Calu3 (cell line): ENCODE measurements around the gene HNRNPA0. TPM values are rescaled to one million over a fixed set of nuclear protein-coding genes. Genes with fewer than 3 reads are reported as not detected.

ENCODE experiments used
- BruUV-seq: library from RNA; stranded (reverse); fragments of 400-500 nt; replicated peaks from 2 replicates; lab custom pipeline; 2021; lab: Mats Ljungman, UMichigan
- CTCF ChIA-PET: fragments of 300-600 bp; sonication (Branson Sonifier 250); formaldehyde crosslinking; loops from one replicate; lab custom pipeline; 2022; ENCODE audit warnings: antibody characterized with exemption; lab: Charles Lee
- DNase-seq: peaks from one replicate; pipeline ENCODE4 v3.0.0; 2022
- H3K27ac Mint-ChIP-seq: one replicate; pipeline ENCODE4 v1.8.0; 2022; ENCODE audit warnings: mixed read lengths; ENCODE audit not compliant: unreplicated experiment
- H3K27me3 Mint-ChIP-seq: one replicate; pipeline ENCODE4 v1.8.0; 2022; ENCODE audit warnings: mixed read lengths; ENCODE audit not compliant: unreplicated experiment
- H3K36me3 Mint-ChIP-seq: one replicate; pipeline ENCODE4 v1.8.0; 2022; ENCODE audit warnings: mild to moderate bottlenecking, moderate library complexity, mixed read lengths; ENCODE audit not compliant: insufficient read depth, unreplicated experiment
- H3K4me1 Mint-ChIP-seq: one replicate; pipeline ENCODE4 v1.8.0; 2022; ENCODE audit warnings: mild to moderate bottlenecking, low read depth, mixed read lengths; ENCODE audit not compliant: unreplicated experiment
- H3K4me3 Mint-ChIP-seq: one replicate; pipeline ENCODE4 v1.8.0; 2022; ENCODE audit warnings: mild to moderate bottlenecking, low read depth, moderate library complexity, mixed read lengths; ENCODE audit not compliant: unreplicated experiment
- H3K9me3 Mint-ChIP-seq: one replicate; pipeline ENCODE4 v1.8.0; 2022; ENCODE audit warnings: low read depth, mixed read lengths; ENCODE audit not compliant: unreplicated experiment
- intact Hi-C: fragments of 100-400 bp; cut with micrococcal nuclease; formaldehyde crosslinking; loops from one replicate; pipeline ENCODE4 v1.10.0; 2022; ENCODE audit not compliant: unreplicated experiment
- total RNA-seq: library from RNA; stranded (reverse); gene quantifications from 2 replicates; pipeline ENCODE4 v1.2.3, GENCODE V29; 2022
- TF ChIP-seq, protein P1 (sequence below): fragments of 200-600 bp; IDR thresholded peaks from one replicate; pipeline ENCODE4 v1.8.0; 2022; ENCODE audit warnings: antibody characterized with exemption; ENCODE audit not compliant: unreplicated experiment

HNRNPA0 gene
- total RNA-seq, 1 experiment from 2014 or later, result 42.3 TPM

DNA sequence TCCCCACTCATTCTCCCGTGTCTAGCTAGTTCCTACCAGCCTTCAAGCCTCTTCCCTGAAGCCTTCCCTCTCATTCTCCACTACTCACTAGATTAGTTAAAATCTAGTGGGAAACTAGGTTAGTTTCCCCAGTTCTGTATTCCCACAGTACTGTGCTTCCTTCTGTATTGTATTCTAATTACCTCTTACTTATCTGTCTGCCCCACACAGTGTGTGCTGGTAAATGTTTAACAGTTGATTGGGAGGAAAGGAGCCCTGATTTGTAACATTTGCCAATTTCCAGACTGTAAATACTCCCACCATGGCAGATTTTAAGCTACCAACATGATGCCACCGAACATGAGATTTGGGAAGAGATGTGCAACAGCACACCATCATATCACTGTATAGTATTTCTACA is 26.5 kb downstream of the HNRNPA0 start:
- Mint-ChIP-seq H3K36me3 (no peaks in the 10 kb centered on the region), H3K4me3 (no peak overlapping the region), H3K27ac (no peak overlapping the region), H3K27me3 (no peaks in the 10 kb centered on the region), H3K9me3 (no peaks in the 10 kb centered on the region), H3K4me1 (no peaks in the 10 kb centered on the region)
- intact Hi-C loops, result no loop called here
- CTCF ChIA-PET, result interaction anchor here (1.3 to 2.5 kb wide), 4 partner anchors 8 to 98 kb away, joined by 4 to 18 read pairs (median 6); no protein-coding TSS in a partner anchor
- BruUV-seq, result no TSS peak
- no peak for DNase-seq
- TF ChIP-seq, protein P1, sequence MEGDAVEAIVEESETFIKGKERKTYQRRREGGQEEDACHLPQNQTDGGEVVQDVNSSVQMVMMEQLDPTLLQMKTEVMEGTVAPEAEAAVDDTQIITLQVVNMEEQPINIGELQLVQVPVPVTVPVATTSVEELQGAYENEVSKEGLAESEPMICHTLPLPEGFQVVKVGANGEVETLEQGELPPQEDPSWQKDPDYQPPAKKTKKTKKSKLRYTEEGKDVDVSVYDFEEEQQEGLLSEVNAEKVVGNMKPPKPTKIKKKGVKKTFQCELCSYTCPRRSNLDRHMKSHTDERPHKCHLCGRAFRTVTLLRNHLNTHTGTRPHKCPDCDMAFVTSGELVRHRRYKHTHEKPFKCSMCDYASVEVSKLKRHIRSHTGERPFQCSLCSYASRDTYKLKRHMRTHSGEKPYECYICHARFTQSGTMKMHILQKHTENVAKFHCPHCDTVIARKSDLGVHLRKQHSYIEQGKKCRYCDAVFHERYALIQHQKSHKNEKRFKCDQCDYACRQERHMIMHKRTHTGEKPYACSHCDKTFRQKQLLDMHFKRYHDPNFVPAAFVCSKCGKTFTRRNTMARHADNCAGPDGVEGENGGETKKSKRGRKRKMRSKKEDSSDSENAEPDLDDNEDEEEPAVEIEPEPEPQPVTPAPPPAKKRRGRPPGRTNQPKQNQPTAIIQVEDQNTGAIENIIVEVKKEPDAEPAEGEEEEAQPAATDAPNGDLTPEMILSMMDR, result no peak

DNA sequence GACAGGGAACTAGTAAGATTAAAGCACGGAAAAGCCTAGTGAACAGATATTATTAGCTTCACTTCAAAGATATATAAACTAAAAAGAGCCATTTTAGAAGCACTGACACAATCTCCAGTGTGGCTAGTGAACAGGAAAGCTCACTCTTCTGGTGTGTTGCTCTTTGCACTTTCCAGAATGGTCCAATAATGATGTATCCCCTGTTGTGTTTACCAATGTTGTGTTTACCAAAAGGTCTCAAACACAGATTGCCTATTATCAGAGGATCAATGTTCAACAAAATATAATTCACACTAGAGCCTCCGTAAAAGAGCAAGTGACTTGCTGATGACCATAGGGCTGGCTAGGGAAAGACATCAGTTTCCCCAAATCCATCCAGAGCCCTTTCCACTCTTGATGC is 29.9 kb downstream of the HNRNPA0 start:
- intact Hi-C loops, result no loop called here
- peaks cover 3% of the 10 kb centered on the region for H3K9me3 Mint-ChIP-seq
- no peak overlapping the region for H3K4me3 Mint-ChIP-seq
- no TSS peak for BruUV-seq
- no peaks in the 10 kb centered on the region for H3K27me3 Mint-ChIP-seq
- TF ChIP-seq, protein P1, result no peak
- DNase-seq, result no peak
- CTCF ChIA-PET, result no interaction called here
- peaks cover 6% of the 10 kb centered on the region for H3K36me3 Mint-ChIP-seq
- H3K4me1 Mint-ChIP-seq, result peaks cover 19% of the 10 kb centered on the region
- H3K27ac Mint-ChIP-seq, result no peak overlapping the region

DNA sequence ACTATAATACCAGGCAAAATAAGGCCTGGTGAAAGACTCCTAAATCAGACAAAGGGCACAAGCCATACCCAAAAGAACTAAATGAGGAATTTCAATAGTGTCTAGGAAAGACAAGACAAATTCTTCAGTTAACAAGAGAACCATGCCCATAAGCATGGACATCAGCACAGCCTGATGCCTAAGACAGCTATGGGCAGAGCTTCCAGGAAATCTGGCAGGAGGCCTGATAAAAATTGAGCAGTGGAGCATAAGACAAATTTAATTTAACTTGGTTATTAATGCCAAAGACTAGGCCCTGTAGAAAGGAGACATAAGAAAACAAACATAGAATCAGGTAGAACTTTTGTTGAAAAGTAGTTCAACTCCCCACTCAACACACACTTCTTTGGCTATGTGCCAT is 35.6 kb downstream of the HNRNPA0 start:
- intact Hi-C loops, result loop anchor here (1.0 to 2.0 kb wide), 2 partner anchors 19 to 52 kb away; no protein-coding TSS in a partner anchor
- CTCF ChIA-PET, result interaction anchor here (1.1 to 1.9 kb wide), 5 partner anchors 8 to 58 kb away, joined by 3 to 14 read pairs (median 4); no protein-coding TSS in a partner anchor
- BruUV-seq, result no TSS peak
- H3K4me1 Mint-ChIP-seq, result peaks cover 33% of the 10 kb centered on the region
- no peak for DNase-seq
- no peaks in the 10 kb centered on the region for H3K27me3 Mint-ChIP-seq
- H3K9me3 Mint-ChIP-seq, result peaks cover 3% of the 10 kb centered on the region
- TF ChIP-seq, protein P1, result no peak
- peaks cover 6% of the 10 kb centered on the region for H3K36me3 Mint-ChIP-seq
- H3K4me3 Mint-ChIP-seq, result no peak overlapping the region
- H3K27ac Mint-ChIP-seq, result peak overlapping the region; percentile 9

DNA sequence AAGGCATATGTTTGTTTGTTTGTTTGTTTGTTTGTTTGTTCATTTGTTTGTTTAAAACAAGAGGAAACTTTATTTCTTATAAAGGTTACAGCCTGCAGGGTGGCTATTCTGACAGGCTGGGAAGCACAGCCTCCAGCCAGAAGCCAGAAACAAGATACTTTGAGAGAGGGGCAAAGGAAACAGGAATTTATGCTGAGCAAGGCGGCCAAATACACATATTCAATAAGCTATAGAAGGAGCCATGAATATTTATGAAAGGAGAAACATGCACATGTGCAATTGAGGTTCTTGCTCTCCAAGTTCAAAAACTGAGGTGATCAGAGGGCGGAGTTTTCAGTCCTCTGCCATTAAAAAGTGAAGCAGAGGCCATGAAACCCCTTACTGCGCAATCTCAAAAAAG is 37.8 kb downstream of the HNRNPA0 start:
- TF ChIP-seq, protein P1, result no peak
- H3K4me1 Mint-ChIP-seq, result peaks cover 33% of the 10 kb centered on the region
- no peak overlapping the region for H3K27ac Mint-ChIP-seq
- peaks cover 6% of the 10 kb centered on the region for H3K36me3 Mint-ChIP-seq
- no peak overlapping the region for H3K4me3 Mint-ChIP-seq
- no peaks in the 10 kb centered on the region for H3K27me3 Mint-ChIP-seq
- peaks cover 6% of the 10 kb centered on the region for H3K9me3 Mint-ChIP-seq
- CTCF ChIA-PET, result interaction anchor here (0.6 kb wide), 1 partner anchor 87 kb away, joined by 3 read pairs; no protein-coding TSS in a partner anchor
- intact Hi-C loops, result no loop called here
- no TSS peak for BruUV-seq
- no peak for DNase-seq
